OCI-LY7 (cell line): ENCODE results near the gene MUC6. TPM values are rescaled to one million over a fixed set of nuclear protein-coding genes. Genes with fewer than 3 reads are reported as not detected.

Experiments
- BruUV-seq: library from RNA; stranded (reverse); fragments of 400-500 nt; replicated peaks from 2 replicates; lab custom pipeline; 2021; lab: Mats Ljungman, UMichigan
- CTCF ChIA-PET: fragments of 300-600 bp; sonication (Branson Sonifier 250); formaldehyde crosslinking; loops from one replicate; lab custom pipeline; 2022; ENCODE audit warnings: antibody characterized with exemption; ENCODE audit not compliant: unreplicated experiment; lab: Charles Lee
- POLR2A ChIA-PET: fragments of 300-600 bp; sonication (Branson Sonifier 250); formaldehyde crosslinking; loops from one replicate; lab custom pipeline; 2022; ENCODE audit warnings: antibody characterized with exemption; lab: Charles Lee
- DNase-seq: peaks from one replicate; pipeline ENCODE4 v3.0.0-alpha.2; 2015; ENCODE audit warnings: low spot score
- H2AFZ ChIP-seq: fragments of 200-600 bp; sonication (generic), shearing (Covaris generic); 2 replicates; pipeline ENCODE4 v1.6.1; 2014; ENCODE audit warnings: mild to moderate bottlenecking, antibody characterized with exemption, low read length, moderate library complexity
- H3K27ac ChIP-seq: fragments of 200-600 bp; sonication (generic); 2 replicates; pipeline ENCODE4 v1.5.1; 2014; ENCODE audit warnings: mixed run types, low read depth, mild to moderate bottlenecking, moderate library complexity, low read length, inconsistent platforms; ENCODE audit not compliant: poor library complexity, severe bottlenecking
- H3K36me3 ChIP-seq: fragments of 200-600 bp; sonication (generic); 2 replicates; pipeline ENCODE4 v1.6.1; 2014; ENCODE audit warnings: mild to moderate bottlenecking, antibody characterized with exemption, low read length, moderate library complexity, mixed read lengths; ENCODE audit not compliant: insufficient read depth
- H3K4me1 ChIP-seq: fragments of 200-600 bp; sonication (generic); 2 replicates; pipeline ENCODE4 v1.5.1; 2014; ENCODE audit warnings: mild to moderate bottlenecking, low read length; ENCODE audit not compliant: insufficient read depth, poor library complexity, severe bottlenecking
- H3K4me2 ChIP-seq: fragments of 200-600 bp; sonication (generic); 2 replicates; pipeline ENCODE4 v1.6.1; 2014; ENCODE audit warnings: mild to moderate bottlenecking, low read length
- H3K4me3 ChIP-seq: fragments of 200-600 bp; sonication (generic); 2 replicates; pipeline ENCODE4 v1.5.1; 2014; ENCODE audit warnings: mild to moderate bottlenecking, low read depth, low read length; ENCODE audit not compliant: poor library complexity, severe bottlenecking
- H3K79me2 ChIP-seq: fragments of 200-600 bp; sonication (generic); 2 replicates; pipeline ENCODE4 v1.6.1; 2016; ENCODE audit warnings: low read depth, mild to moderate bottlenecking, low read length, moderate library complexity, mixed read lengths; ENCODE audit not compliant: insufficient read depth
- H3K9me2 ChIP-seq: fragments of 200-600 bp; sonication (generic); 2 replicates; pipeline ENCODE4 v1.6.1; 2016; ENCODE audit warnings: mild to moderate bottlenecking, low read length, mixed read lengths; ENCODE audit not compliant: insufficient read depth
- H3K9me3 ChIP-seq: fragments of 200-600 bp; sonication (generic); 2 replicates; pipeline ENCODE4 v1.6.1; 2014; ENCODE audit warnings: mild to moderate bottlenecking, mixed run types, low read length, mixed read lengths
- H4K20me1 ChIP-seq: fragments of 200-600 bp; sonication (generic); 2 replicates; pipeline ENCODE4 v1.6.1; 2014; ENCODE audit warnings: mild to moderate bottlenecking, antibody characterized with exemption, low read length, moderate library complexity, mixed read lengths; ENCODE audit not compliant: insufficient read depth
- CTCF ChIP-seq: fragments of 200-600 bp; sonication (generic); conservative IDR thresholded peaks from 2 replicates; pipeline ENCODE4 v1.5.1; 2014; ENCODE audit warnings: mild to moderate bottlenecking, antibody characterized with exemption, low read length, moderate library complexity, mixed read lengths
- EZH2phosphoT487 ChIP-seq: fragments of 200-600 bp; sonication (generic); IDR thresholded peaks from 2 replicates; pipeline ENCODE4 v1.6.1; 2018; ENCODE audit warnings: low read depth, borderline replicate concordance, mild to moderate bottlenecking, mixed run types, antibody characterized with exemption, low read length, moderate library complexity, mixed read lengths
- intact Hi-C: fragments of 100-400 bp; cut with micrococcal nuclease; formaldehyde crosslinking; loops from one replicate; pipeline ENCODE4 v1.10.0; 2022; ENCODE audit not compliant: unreplicated experiment
- total RNA-seq, 2 experiments: library from RNA; depleted of rRNA in 1 of 2; stranded (reverse); fragments of >200 nt in 1 of 2; shearing (Covaris generic) in 1 of 2; gene quantifications; 2 replicates each; pipeline ENCODE4 v1.2.3, GENCODE V29; 2014 to 2022

The MUC6 gene
- total RNA-seq, 2 experiments from 2014 or later: not detected

DNA sequence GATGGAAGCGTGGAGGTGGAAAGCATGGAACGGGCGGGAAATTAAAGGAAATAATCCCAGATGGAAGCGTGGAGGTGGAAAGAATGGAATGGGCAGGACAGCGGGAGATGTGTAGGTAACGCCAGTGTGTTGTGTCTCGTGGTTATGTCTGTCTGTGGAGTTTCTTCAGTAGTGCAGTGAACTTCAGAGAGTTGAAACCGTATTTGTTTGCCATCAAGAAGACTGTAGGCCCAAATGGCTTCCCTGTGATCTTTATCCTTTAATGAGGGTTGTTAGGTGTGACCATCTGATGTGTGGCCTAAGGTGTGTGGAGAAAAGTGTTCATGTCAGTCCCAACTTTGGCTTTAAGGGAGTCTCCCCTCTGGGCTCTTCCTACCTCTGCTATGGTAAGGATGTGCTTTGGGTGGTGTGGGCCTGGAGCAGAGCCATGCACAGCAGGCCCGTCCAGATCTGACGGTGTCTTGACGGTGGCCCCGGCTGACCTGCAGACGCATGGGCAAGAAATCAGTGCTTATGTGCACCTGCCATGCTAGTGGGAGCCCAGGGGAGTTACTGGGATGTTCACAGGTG lies 71.2 kb downstream of the MUC6 start:
- Histone ChIP-seq H3K79me2 (no peaks in the 10 kb centered on the region), H2AFZ (no peak overlapping the region), H4K20me1 (no peaks in the 10 kb centered on the region), H3K4me1 (no peaks in the 10 kb centered on the region), H3K9me2 (no peaks in the 10 kb centered on the region), H3K4me2 (no peak overlapping the region), H3K27ac (no peak overlapping the region), H3K4me3 (no peak overlapping the region), H3K9me3 (no peaks in the 10 kb centered on the region), H3K36me3 (peaks cover 33% of the 10 kb centered on the region)
- TF ChIP-seq CTCF (no peak), EZH2phosphoT487 (no peak)
- intact Hi-C loops: no loop called here
- POLR2A ChIA-PET: no interaction called here
- CTCF ChIA-PET: no interaction called here
- DNase-seq: no peak
- BruUV-seq: no TSS peak

DNA sequence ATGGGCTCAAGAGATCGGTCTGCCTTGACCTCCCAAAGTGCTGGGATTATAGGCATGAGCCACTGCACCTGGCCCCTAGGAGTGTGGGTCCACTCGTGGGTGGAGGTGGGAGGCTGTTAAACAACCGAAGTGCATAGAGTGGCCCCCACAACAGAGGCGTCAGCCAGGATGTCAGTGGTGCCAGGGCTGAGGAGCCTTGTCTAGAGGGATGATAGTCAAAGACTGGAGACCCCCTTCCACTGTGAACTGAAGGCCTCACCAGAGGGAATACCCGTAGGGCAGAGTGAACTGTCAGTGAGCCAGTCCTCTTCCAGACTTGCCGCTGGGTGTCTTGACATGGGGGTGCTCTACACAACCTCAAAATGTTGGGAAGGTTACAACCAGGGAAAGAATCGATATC lies 72.7 kb downstream of the MUC6 start:
- Histone ChIP-seq H3K4me3 (no peak overlapping the region), H3K9me2 (no peaks in the 10 kb centered on the region), H2AFZ (no peak overlapping the region), H3K9me3 (no peaks in the 10 kb centered on the region), H3K4me1 (no peaks in the 10 kb centered on the region), H4K20me1 (no peaks in the 10 kb centered on the region), H3K79me2 (no peaks in the 10 kb centered on the region), H3K4me2 (no peak overlapping the region), H3K36me3 (peaks cover 43% of the 10 kb centered on the region), H3K27ac (no peak overlapping the region)
- ChIA-PET CTCF (no interaction called here), POLR2A (no interaction called here)
- no TSS peak for BruUV-seq
- no peak for DNase-seq
- intact Hi-C loops: no loop called here
- no peak for TF ChIP-seq EZH2phosphoT487
- no peak for TF ChIP-seq CTCF

Other genes starting within 250 kb of the MUC6 start
- 17.5 and 17.6 TPM in 2 replicates for gene CEND1, start 246.6 kb downstream of the MUC6 start, total RNA-seq (2014; rRNA removed; shearing (Covaris generic))
- gene CEND1, start 246.6 kb downstream of the MUC6 start, total RNA-seq (2022): 25.6 and 32.5 TPM in 2 replicates
- 22.7 and 30.8 TPM in 2 replicates for gene SLC25A22, start 238.4 kb downstream of the MUC6 start, total RNA-seq (2014; rRNA removed; shearing (Covaris generic))
- 46.2 and 50.9 TPM in 2 replicates for gene SLC25A22, start 238.4 kb downstream of the MUC6 start, total RNA-seq (2022)
- 31.2 and 33.6 TPM in 2 replicates for gene PIDD1, start 231.5 kb downstream of the MUC6 start, total RNA-seq (2014; rRNA removed; shearing (Covaris generic))
- 47.7 and 49.1 TPM in 2 replicates for gene PIDD1, start 231.5 kb downstream of the MUC6 start, total RNA-seq (2022)
- gene RPLP2, start 226.8 kb downstream of the MUC6 start, total RNA-seq (2014; rRNA removed; shearing (Covaris generic)): 1,564 and 1,687 TPM in 2 replicates
- gene RPLP2, start 226.8 kb downstream of the MUC6 start, total RNA-seq (2022): 3,121 and 3,147 TPM in 2 replicates
- gene PNPLA2, start 217.8 kb downstream of the MUC6 start, total RNA-seq (2014; rRNA removed; shearing (Covaris generic)): 15.1 and 19.8 TPM in 2 replicates
- gene PNPLA2, start 217.8 kb downstream of the MUC6 start, total RNA-seq (2022): 41.2 and 57.5 TPM in 2 replicates
- 2.2 and 2.8 TPM in 2 replicates for gene CRACR2B, start 208.8 kb downstream of the MUC6 start, total RNA-seq (2014; rRNA removed; shearing (Covaris generic))
- gene CRACR2B, start 208.8 kb downstream of the MUC6 start, total RNA-seq (2022): 20.1 and 21.0 TPM in 2 replicates
- 0.28 TPM in 1 of 2 replicates, not detected in the other for gene CD151, start 203.8 kb downstream of the MUC6 start, total RNA-seq (2014; rRNA removed; shearing (Covaris generic))
- 0.84 and 1.0 TPM in 2 replicates for gene CD151, start 203.8 kb downstream of the MUC6 start, total RNA-seq (2022)
- gene POLR2L, start 194.2 kb downstream of the MUC6 start, total RNA-seq (2014; rRNA removed; shearing (Covaris generic)): 206 and 224 TPM in 2 replicates
- gene POLR2L, start 194.2 kb downstream of the MUC6 start, total RNA-seq (2022): 64.5 and 88.3 TPM in 2 replicates
- 8.9 and 12.1 TPM in 2 replicates for gene TSPAN4, start 193.9 kb downstream of the MUC6 start, total RNA-seq (2014; rRNA removed; shearing (Covaris generic))
- gene TSPAN4, start 193.9 kb downstream of the MUC6 start, total RNA-seq (2022): 8.0 and 9.4 TPM in 2 replicates
- gene CHID1, start 125.9 kb downstream of the MUC6 start, total RNA-seq (2014; rRNA removed; shearing (Covaris generic)): 30.6 and 39.4 TPM in 2 replicates
- 69.6 and 71.1 TPM in 2 replicates for gene CHID1, start 125.9 kb downstream of the MUC6 start, total RNA-seq (2022)
- 22.4 and 24.9 TPM in 2 replicates for gene AP2A2, start 110.8 kb downstream of the MUC6 start, total RNA-seq (2014; rRNA removed; shearing (Covaris generic))
- 40.0 and 43.0 TPM in 2 replicates for gene AP2A2, start 110.8 kb downstream of the MUC6 start, total RNA-seq (2022)
- gene MUC2, start 38.2 kb upstream of the MUC6 start, total RNA-seq (2014; rRNA removed; shearing (Covaris generic)): not detected in 2 replicates
- not detected in 2 replicates for gene MUC2, start 38.2 kb upstream of the MUC6 start, total RNA-seq (2022)
- not detected in 2 replicates for gene MUC5AC, start 121.2 kb upstream of the MUC6 start, total RNA-seq (2014; rRNA removed; shearing (Covaris generic))
- not detected in 2 replicates for gene MUC5AC, start 121.2 kb upstream of the MUC6 start, total RNA-seq (2022)
- under 0.01 TPM in 1 of 2 replicates, not detected in the other for gene MUC5B, start 186.3 kb upstream of the MUC6 start, total RNA-seq (2014; rRNA removed; shearing (Covaris generic))
- 0.02 TPM in 1 of 2 replicates, not detected in the other for gene MUC5B, start 186.3 kb upstream of the MUC6 start, total RNA-seq (2022)